HCT116 (cell line): Measurements from ENCODE around the gene ATXN2. TPM values are rescaled to one million over a fixed set of nuclear protein-coding genes. Genes with fewer than 3 reads are reported as not detected.

ENCODE experiments used
- ATAC-seq: fragments of 200-7000 bp; cut with Tn5 transposase; 2 replicates; pipeline ENCODE4 v1.9.1; 2020; ENCODE audit warnings: mild to moderate bottlenecking, moderate library complexity
- BruUV-seq: library from RNA; stranded (reverse); fragments of 400-500 nt; replicated peaks from 2 replicates; lab custom pipeline; 2021; lab: Mats Ljungman, UMichigan
- CTCF ChIA-PET: fragments of 300-600 bp; sonication (Branson Sonifier 250); formaldehyde crosslinking; loops from one replicate; lab custom pipeline; 2021; ENCODE audit warnings: antibody characterized with exemption; lab: Charles Lee
- POLR2A ChIA-PET: fragments of 300-600, 350-600 bp; sonication (Branson Sonifier 250); formaldehyde crosslinking; loops from one replicate; lab custom pipeline; 2021; ENCODE audit warnings: antibody characterized with exemption; lab: Charles Lee
- RAD21 ChIA-PET, 2 experiments: fragments of 300-600 bp; sonication (Branson Sonifier 250); formaldehyde crosslinking; loops; one replicate each; lab custom pipeline; 2023; ENCODE audit warnings: low total read pairs in 2 of 2; ENCODE audit not compliant: uncharacterized antibody in 2 of 2, unreplicated experiment in 2 of 2, low non-redundant PET in 1 of 2; lab: Charles Lee
- DNase-seq: peaks from one replicate; pipeline ENCODE4 v3.0.0-alpha.2; 2010; ENCODE audit warnings: low read depth, low spot score
- H2AFZ ChIP-seq: fragments of 200-600 bp; shearing (Covaris generic), sonication (generic); 2 replicates; pipeline ENCODE4 v1.6.1; 2017; ENCODE audit warnings: low read depth, mixed run types, mixed read lengths, antibody characterized with exemption, low read length; ENCODE audit not compliant: poor library complexity, severe bottlenecking
- H3K27ac ChIP-seq: 2 replicates; pipeline ENCODE4 v1.5.1; 2012; ENCODE audit warnings: low read depth, low read length
- H3K27me3 ChIP-seq: fragments of 200-600 bp; sonication (generic); 2 replicates; pipeline ENCODE4 v1.6.1; 2016; ENCODE audit warnings: mixed run types, low read length, mixed read lengths; ENCODE audit not compliant: insufficient read depth
- H3K36me3 ChIP-seq, 2 experiments: fragments of 200-500 bp in 1 of 2; fragments of 200-600 bp in 1 of 2; sonication (Bioruptor generic) in 1 of 2; sonication (generic) in 1 of 2; 2 replicates each; pipeline versions ENCODE4 v1.5.1 to v1.6.1; 2014 to 2016; ENCODE audit warnings: low read length in 2 of 2, inconsistent platforms in 1 of 2, mixed read lengths in 1 of 2, mixed run types in 1 of 2; ENCODE audit not compliant: insufficient read depth in 2 of 2, control insufficient read depth in 1 of 2
- H3K4me1 ChIP-seq, 2 experiments: fragments of 200-600 bp in 1 of 2; sonication (generic) in 1 of 2; 2 replicates each; pipeline versions ENCODE4 v1.5.1 to v1.6.1; 2012 to 2017; ENCODE audit warnings: low read length in 2 of 2, inconsistent platforms in 1 of 2, mild to moderate bottlenecking in 1 of 2, mixed read lengths in 1 of 2, mixed run types in 1 of 2, moderate library complexity in 1 of 2; ENCODE audit not compliant: insufficient read depth in 2 of 2, control insufficient read depth in 1 of 2
- H3K4me2 ChIP-seq: fragments of 200-600 bp; sonication (generic); 2 replicates; pipeline ENCODE4 v1.6.1; 2017; ENCODE audit warnings: mixed run types, low read length, mixed read lengths
- H3K4me3 ChIP-seq, 2 experiments: fragments of 200-600 bp in 1 of 2; sonication (generic) in 1 of 2; replicated peaks in 1 of 2; 2 replicates each; pipeline ENCODE4 v1.5.1; 2011 to 2016; ENCODE audit warnings: low read length in 2 of 2, control low read depth in 1 of 2, low read depth in 1 of 2, mild to moderate bottlenecking in 1 of 2, mixed read lengths in 1 of 2, mixed run types in 1 of 2
- H3K79me2 ChIP-seq: fragments of 200-600 bp; sonication (generic); 2 replicates; pipeline ENCODE4 v1.6.1; 2017; ENCODE audit warnings: mild to moderate bottlenecking, mixed run types, low read length, moderate library complexity, mixed read lengths; ENCODE audit not compliant: insufficient read depth
- H3K9ac ChIP-seq: fragments of 200-600 bp; sonication (generic); 2 replicates; pipeline ENCODE4 v1.6.1; 2016; ENCODE audit warnings: low read length, mixed read lengths
- H3K9me2 ChIP-seq: fragments of 200-600 bp; sonication (generic), shearing (Covaris generic); 2 replicates; pipeline ENCODE4 v1.6.1; 2017; ENCODE audit warnings: mixed run types, mild to moderate bottlenecking, moderate library complexity; ENCODE audit not compliant: insufficient read depth
- H3K9me3 ChIP-seq, 2 experiments: fragments of 200-500 bp in 1 of 2; fragments of 200-600 bp in 1 of 2; sonication (Bioruptor generic) in 1 of 2; sonication (generic) in 1 of 2; 2 replicates each; pipeline ENCODE4 v1.6.1; 2014 to 2017; ENCODE audit warnings: low read length in 2 of 2, mixed read lengths in 2 of 2, inconsistent platforms in 1 of 2, low read depth in 1 of 2, mild to moderate bottlenecking in 1 of 2, mixed run types in 1 of 2, moderate library complexity in 1 of 2; ENCODE audit not compliant: control insufficient read depth in 1 of 2, insufficient read depth in 1 of 2
- H4K20me1 ChIP-seq: fragments of 200-600 bp; sonication (generic), shearing (Covaris generic); 2 replicates; pipeline ENCODE4 v1.6.1; 2017; ENCODE audit warnings: mixed run types, mild to moderate bottlenecking, moderate library complexity; ENCODE audit not compliant: insufficient read depth
- CBX3 ChIP-seq: IDR thresholded peaks from 2 replicates; pipeline ENCODE4 v1.6.1; 2012; ENCODE audit warnings: low read depth
- EGR1 ChIP-seq: IDR thresholded peaks from 2 replicates; pipeline ENCODE4 v1.6.1; 2012; ENCODE audit warnings: low read depth
- POLR2A ChIP-seq: IDR thresholded peaks from 2 replicates; pipeline ENCODE4 v1.7.0; 2011; ENCODE audit warnings: borderline replicate concordance; ENCODE audit not compliant: insufficient read depth, insufficient read length; ENCODE audit errors: extremely low read depth
- ZBTB33 ChIP-seq: IDR thresholded peaks from 2 replicates; pipeline ENCODE4 v1.6.1; 2011; ENCODE audit warnings: mild to moderate bottlenecking, low read length, moderate library complexity; ENCODE audit not compliant: insufficient replicate concordance; ENCODE audit errors: extremely low read depth
- intact Hi-C: fragments of 100-400 bp; cut with micrococcal nuclease; formaldehyde crosslinking; loops from 2 replicates; pipeline ENCODE4 v1.10.0; 2022
- total RNA-seq: library from RNA; stranded (reverse); gene quantifications from one replicate; pipeline ENCODE4 v1.2.1, GENCODE V29; 2021; ENCODE audit not compliant: unreplicated experiment
- TF ChIP-seq, protein P1 (sequence below): IDR thresholded peaks from 2 replicates; pipeline ENCODE4 v1.6.1; 2012

Gene ATXN2
- total RNA-seq, 1 experiment from 2014 or later = 72.7 TPM

GRCh38 chr12:111599453-111600204, 514 bp upstream of the ATXN2 start (continued):
- no peak for TF ChIP-seq ZBTB33

DNA sequence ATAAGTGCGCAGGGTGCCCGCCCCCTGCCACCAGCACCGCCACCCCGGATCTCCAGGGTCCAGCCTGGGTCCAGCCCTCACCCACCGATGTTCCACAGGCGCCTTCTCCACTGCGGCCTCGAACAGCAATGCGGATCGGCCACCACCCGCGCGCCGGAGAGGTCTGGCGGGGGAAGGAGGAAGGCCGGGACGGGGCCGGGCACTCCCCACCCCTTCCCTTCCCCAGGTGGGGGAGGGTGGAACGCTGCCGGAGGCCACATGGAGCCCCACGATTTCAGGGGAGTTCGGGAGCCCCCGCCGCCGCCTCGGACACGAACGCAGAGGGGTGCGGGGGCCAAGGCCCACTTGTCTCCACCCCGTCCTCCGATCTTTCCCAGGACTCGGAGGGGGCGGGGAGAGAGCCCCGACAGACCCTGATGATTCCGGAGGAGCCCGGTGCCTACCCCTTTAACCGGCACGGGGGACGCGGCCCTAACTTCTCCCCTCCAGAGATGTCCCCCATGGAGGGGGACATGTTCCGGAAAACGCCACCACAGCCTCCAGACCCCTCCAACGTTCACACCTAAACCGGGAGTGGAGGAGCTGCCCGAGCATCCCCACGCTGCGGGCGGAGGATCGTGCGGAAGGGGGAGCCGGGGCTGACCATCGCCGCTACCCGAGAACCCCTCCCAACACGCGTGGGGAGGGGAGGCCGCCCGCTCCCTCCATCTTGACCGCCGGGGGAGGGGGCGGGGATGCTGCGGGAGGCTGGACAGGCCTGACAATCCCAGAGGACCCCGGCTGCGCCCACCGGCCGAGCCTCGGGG, 1.1 kb downstream of the ATXN2 start:
- no peaks in the 10 kb centered on the region for H3K9me2 ChIP-seq
- H3K4me1 ChIP-seq = peaks cover 21 to 36% of the 10 kb centered on the region in 2 experiments
- ATAC-seq (peak; percentile 33), DNase-seq (no peak)
- no peaks in the 10 kb centered on the region; a peak in 1 of 4 replicates for H3K36me3 ChIP-seq
- H3K27ac ChIP-seq = peak overlapping the region; percentile 96
- H3K4me2 ChIP-seq = peak overlapping the region; percentile 88
- TF ChIP-seq POLR2A (no peak), ZBTB33 (no peak), CBX3 (no peak), EGR1 (0 out of 2 replicates have a peak, but pooled peaks have one; percentile 34)
- TF ChIP-seq, protein P1, sequence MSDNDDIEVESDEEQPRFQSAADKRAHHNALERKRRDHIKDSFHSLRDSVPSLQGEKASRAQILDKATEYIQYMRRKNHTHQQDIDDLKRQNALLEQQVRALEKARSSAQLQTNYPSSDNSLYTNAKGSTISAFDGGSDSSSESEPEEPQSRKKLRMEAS = peak; percentile 14; the same call in 1 of the 2 replicates
- BruUV-seq = no TSS peak
- no peaks in the 10 kb centered on the region for H3K27me3 ChIP-seq
- peak overlapping the region; percentile 70 to 97 for H3K4me3 ChIP-seq
- no peak overlapping the region for H2AFZ ChIP-seq
- H3K9me3 ChIP-seq = no peaks in the 10 kb centered on the region
- CTCF ChIA-PET = no interaction called here
- RAD21 ChIA-PET = no interaction called here
- H4K20me1 ChIP-seq = peaks cover 28% of the 10 kb centered on the region; the same call in 1 of the 2 replicates
- intact Hi-C loops = no loop called here
- peak overlapping the region; percentile 95 for H3K9ac ChIP-seq
- peaks cover 54% of the 10 kb centered on the region for H3K79me2 ChIP-seq
- POLR2A ChIA-PET = no interaction called here
